ENCODE measurements around the gene LGALSL.
A peak's percentile ranks its signal among the peaks of the same experiment; 100 is the strongest.

The LGALSL gene

GRCh38 chr2:64474121-64474571, 20.2 kb downstream of the LGALSL start:
- DNase-seq = peak; percentile 61

GRCh38 chr2:64474636-64475035, 20.7 kb downstream of the LGALSL start:
- DNase-seq = no peak

- DNase-seq = no peak
These were observed 23.1 kb downstream of the LGALSL start for GRCh38 chr2:64477037-64477436.

- no peak for DNase-seq
These were observed 24.0 kb downstream of the LGALSL start for GRCh38 chr2:64477979-64478378.

GRCh38 chr2:64478502-64479230, 24.7 kb downstream of the LGALSL start:
- DNase-seq = no peak

GRCh38 chr2:64479259-64480117, 25.5 kb downstream of the LGALSL start:
- DNase-seq = no peak

GRCh38 chr2:64481665-64482064, 27.7 kb downstream of the LGALSL start:
- DNase-seq = no peak

- DNase-seq = no peak
These were observed 28.3 kb downstream of the LGALSL start for GRCh38 chr2:64482243-64482642.

GRCh38 chr2:64482765-64483504, 29.0 kb downstream of the LGALSL start:
- peak; percentile 46 for DNase-seq

GRCh38 chr2:64485331-64485730, 31.4 kb downstream of the LGALSL start:
- DNase-seq = no peak

GRCh38 chr2:64485961-64486360, 32.0 kb downstream of the LGALSL start:
- DNase-seq = no peak

GRCh38 chr2:64487256-64488049, 33.5 kb downstream of the LGALSL start:
- no peak for DNase-seq

GRCh38 chr2:64488050-64488974, 34.4 kb downstream of the LGALSL start:
- peak; percentile 63 for DNase-seq

GRCh38 chr2:64489081-64489751, 35.3 kb downstream of the LGALSL start:
- DNase-seq = no peak

GRCh38 chr2:64491426-64491825, 37.5 kb downstream of the LGALSL start:
- no peak for DNase-seq

- DNase-seq = no peak
These were observed 38.3 kb downstream of the LGALSL start for GRCh38 chr2:64492272-64492671.

GRCh38 chr2:64492821-64493220, 38.9 kb downstream of the LGALSL start:
- DNase-seq = no peak

GRCh38 chr2:64493788-64494187, 39.8 kb downstream of the LGALSL start:
- no peak for DNase-seq

GRCh38 chr2:64498438-64498837, 44.5 kb downstream of the LGALSL start:
- DNase-seq = no peak

GRCh38 chr2:64500549-64500948, 46.6 kb downstream of the LGALSL start:
- DNase-seq = no peak

GRCh38 chr2:64501946-64502345, 48.0 kb downstream of the LGALSL start:
- no peak for DNase-seq
